HG03064 (cell line): ENCODE measurements around the gene CDC42BPA.

ENCODE experiments used
- ATAC-seq: cut with Tn5 transposase; IDR thresholded peaks from one replicate; pipeline ENCODE4 v1.9.1; 2021; ENCODE audit warnings: low read depth; ENCODE audit not compliant: unreplicated experiment

The CDC42BPA gene

DNA sequence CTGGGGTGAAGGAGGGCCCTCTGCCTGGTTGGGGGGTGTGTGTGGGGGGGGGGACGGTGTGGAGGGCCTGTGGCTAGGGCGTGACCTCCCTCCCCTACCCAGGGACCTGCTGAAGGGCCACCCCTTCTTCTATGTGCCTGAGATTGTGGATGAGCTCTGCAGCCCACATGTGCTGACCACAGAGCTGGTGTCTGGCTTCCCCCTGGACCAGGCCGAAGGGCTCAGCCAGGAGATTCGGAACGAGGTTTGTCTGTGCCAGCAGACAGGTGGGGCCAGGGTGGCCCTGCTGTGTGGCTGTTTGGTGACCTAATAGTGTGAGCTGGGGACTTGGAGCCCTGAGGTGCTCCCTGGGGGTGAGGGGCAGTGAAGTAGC is 334.3 kb downstream of the CDC42BPA start:
- no peak for ATAC-seq

GRCh38 chr1:226983247-226983991 is 334.9 kb downstream of the CDC42BPA start:
- ATAC-seq = no peak

GRCh38 chr1:226982451-226983177 is 335.7 kb downstream of the CDC42BPA start:
- no peak for ATAC-seq

- no peak for ATAC-seq
Observed at GRCh38 chr1:226981838-226982237, 336.5 kb downstream of the CDC42BPA start.

- no peak for ATAC-seq
Observed at GRCh38 chr1:226981386-226981817, 336.9 kb downstream of the CDC42BPA start.

- no peak for ATAC-seq
Observed at GRCh38 chr1:226980565-226981385, 337.5 kb downstream of the CDC42BPA start.

- ATAC-seq = no peak
Observed at GRCh38 chr1:226980122-226980560, 338.2 kb downstream of the CDC42BPA start.

- no peak for ATAC-seq
Observed at GRCh38 chr1:226979517-226980121, 338.7 kb downstream of the CDC42BPA start.

DNA sequence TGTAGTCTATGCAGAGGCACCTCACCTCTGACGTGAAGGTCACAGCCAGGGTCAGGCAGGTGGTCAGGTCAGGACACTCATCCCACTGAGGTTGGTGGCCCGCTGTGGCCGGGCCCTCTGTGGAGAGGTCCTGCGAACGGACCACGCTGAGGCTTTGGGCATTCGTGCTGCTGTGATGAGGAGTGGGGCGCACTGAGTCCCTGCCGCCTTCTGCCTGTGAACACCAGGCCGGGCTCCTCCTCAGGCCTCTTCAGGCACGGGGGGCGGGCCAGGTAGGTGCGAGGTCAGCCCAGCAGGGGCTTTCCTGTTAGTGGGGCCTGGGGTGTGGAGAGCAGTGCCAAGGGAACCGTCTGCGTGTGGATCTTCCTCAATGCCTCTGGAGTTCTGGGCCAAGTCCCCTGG is 339.2 kb downstream of the CDC42BPA start:
- ATAC-seq = no peak

DNA sequence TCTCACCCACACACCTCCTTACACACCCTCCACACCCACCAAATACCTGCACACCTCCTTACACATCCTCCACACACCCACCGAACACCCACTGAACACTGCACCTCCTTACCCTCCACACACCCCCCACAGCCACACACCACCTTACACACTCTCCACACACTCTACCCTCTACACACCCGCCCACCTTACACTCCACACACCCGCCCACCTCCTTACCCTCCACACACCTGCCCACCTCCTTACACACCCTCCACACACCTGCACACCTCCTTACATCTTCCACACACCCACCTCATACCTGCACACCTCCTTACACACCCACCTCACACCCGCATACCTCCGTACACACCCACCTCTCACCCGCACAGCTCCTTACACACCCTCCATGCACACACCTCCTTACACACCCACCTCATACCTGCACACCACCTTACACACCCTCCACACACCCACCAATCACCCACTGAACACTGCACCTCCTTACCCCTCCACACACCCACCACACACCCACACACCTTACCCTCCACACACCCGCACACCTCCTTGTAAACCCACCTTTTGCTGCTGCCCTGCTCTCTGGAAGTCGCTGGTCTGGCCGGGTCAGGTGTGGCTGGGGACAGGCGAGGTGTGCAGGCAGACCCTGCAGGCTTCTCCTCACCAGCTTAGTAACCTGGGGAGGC is 339.7 kb downstream of the CDC42BPA start:
- no peak for ATAC-seq

DNA sequence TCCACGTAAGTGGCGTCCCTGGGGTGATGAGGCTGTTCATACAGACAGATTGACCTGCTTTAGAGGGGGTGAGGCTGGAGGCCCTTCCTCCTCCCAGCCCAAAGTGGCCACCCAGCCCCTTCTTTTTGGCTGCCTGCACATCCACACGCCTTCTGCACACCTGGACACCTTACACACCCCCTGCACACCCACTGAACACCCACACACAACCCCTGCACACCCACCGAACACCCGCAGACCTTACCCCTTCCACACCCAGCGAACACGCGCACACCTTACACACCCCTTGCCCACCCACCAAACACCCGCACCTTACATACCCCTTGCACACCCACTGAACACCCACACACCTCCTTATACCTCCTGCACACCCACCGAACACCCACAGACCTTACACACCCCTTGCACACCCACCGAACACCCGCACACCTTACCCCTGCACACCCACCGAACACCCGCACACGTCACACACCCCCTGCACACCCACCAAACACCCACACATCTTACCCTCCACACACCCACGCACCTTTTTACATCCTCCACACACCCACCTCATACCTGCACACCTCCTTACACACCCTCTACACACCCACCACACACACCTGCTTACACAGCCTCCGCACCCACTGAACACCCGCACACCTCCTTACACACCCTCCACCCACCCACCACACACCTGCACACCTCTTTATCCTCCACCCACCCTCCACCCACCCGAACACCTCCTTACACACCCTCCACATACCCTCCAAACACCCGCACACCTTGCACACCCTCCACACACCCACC is 340.5 kb downstream of the CDC42BPA start:
- no peak for ATAC-seq

DNA sequence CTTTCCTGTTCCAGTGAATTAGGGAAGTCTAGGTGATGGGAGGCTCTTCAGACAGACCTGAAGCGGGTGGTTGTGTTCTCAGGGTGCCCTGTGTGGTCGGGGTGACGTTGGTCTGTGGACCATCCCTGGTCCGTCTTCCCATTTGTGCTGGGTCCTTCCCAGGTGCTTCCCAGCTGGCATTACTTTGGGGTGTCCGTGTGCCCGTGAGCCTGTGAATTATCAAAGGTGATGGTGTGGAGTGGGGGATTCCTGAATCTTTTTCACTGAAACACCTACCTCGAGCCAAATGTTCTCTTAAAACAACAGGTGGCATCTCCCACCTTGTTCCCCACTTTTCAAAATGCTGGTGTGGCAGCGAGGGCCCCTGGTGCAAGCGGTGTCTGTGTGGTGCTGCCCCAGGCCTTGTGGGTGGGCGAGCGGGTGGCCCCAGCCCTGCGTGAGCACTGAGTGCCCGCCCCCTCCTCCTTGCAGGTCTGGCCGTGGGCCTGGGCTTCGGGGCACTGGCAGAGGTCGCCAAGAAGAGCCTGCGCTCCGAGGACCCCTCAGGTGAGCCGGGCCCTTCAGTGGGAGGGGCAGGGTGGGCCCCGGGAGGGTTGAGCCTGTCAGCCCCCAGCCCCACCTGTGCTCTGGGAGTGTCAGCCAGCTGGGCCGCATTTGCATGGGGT is 341.2 kb downstream of the CDC42BPA start:
- ATAC-seq = no peak

DNA sequence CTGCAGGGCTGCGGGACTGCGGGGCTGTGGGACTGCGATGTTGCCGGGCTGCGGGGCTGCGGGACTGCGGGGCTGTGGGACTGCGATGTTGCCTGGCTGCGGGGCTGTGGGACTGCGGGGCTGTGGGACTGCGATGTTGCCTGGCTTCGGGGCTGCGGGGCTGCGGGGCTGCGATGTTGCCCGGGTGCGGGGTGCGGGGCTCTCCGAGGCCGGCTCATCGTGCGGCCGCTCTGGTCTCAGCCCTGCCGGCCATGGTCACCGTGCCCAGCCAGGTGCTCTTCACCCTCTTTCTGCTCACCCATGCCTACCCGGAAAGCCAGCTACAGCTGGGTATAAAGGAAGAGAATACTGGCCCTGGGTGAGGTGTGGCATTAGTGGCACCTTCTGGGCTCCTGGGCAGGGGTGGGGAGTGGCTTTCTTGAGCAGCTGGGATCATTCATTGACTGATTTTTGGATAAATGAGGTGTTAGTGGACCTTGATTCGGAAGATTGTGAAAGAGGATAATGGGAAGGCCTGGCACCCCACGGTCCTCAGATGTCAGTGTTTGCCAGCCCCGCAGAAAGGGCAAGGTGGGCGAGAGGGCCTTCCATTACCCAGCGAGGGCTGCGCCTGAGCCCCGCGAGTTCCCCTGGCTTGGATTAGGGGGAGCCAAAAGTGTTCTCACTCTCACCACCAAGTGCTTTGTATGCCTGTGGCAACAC is 341.9 kb downstream of the CDC42BPA start:
- no peak for ATAC-seq

GRCh38 chr1:226975259-226976250 is 342.7 kb downstream of the CDC42BPA start:
- ATAC-seq = no peak

- no peak for ATAC-seq
Observed at GRCh38 chr1:226974544-226975258, 343.6 kb downstream of the CDC42BPA start.

- ATAC-seq = no peak
Observed at GRCh38 chr1:226973898-226974543, 344.3 kb downstream of the CDC42BPA start.
